OCI-LY1 (cell line): ENCODE results near the gene HUS1B.

Source experiments
- H2AFZ ChIP-seq: fragments of 200-600 bp; sonication (generic), shearing (Covaris generic); 2 replicates; pipeline ENCODE4 v1.6.0; 2014; ENCODE audit warnings: antibody characterized with exemption, mild to moderate bottlenecking, low read length
- H3F3A ChIP-seq: fragments of 200-600 bp; sonication (generic), shearing (Covaris generic); 2 replicates; pipeline ENCODE4 v1.6.0; 2014; ENCODE audit warnings: mild to moderate bottlenecking, antibody characterized with exemption, low read length, moderate library complexity; ENCODE audit not compliant: insufficient read depth
- H3K27ac ChIP-seq: fragments of 200-600 bp; sonication (generic); 2 replicates; pipeline ENCODE4 v1.5.1; 2014; ENCODE audit warnings: low read length, mixed run types, mild to moderate bottlenecking, low read depth; ENCODE audit not compliant: poor library complexity, severe bottlenecking
- H3K27me3 ChIP-seq: fragments of 200-600 bp; sonication (generic); 2 replicates; pipeline ENCODE4 v1.6.0; 2014; ENCODE audit warnings: antibody characterized with exemption, mild to moderate bottlenecking, low read length, moderate library complexity; ENCODE audit not compliant: insufficient read depth
- H3K36me3 ChIP-seq: fragments of 200-600 bp; sonication (generic); 2 replicates; pipeline ENCODE4 v1.6.1; 2014; ENCODE audit warnings: mild to moderate bottlenecking, antibody characterized with exemption, low read length, moderate library complexity, mixed read lengths; ENCODE audit not compliant: insufficient read depth
- H3K4me1 ChIP-seq: fragments of 200-600 bp; sonication (generic); 2 replicates; pipeline ENCODE4 v1.5.1; 2014; ENCODE audit warnings: mild to moderate bottlenecking, low read length, moderate library complexity; ENCODE audit not compliant: insufficient read depth, severe bottlenecking
- H3K4me2 ChIP-seq: fragments of 200-600 bp; sonication (generic), shearing (Covaris generic); 2 replicates; pipeline ENCODE4 v1.6.1; 2014; ENCODE audit warnings: low read length
- H3K4me3 ChIP-seq: fragments of 200-600 bp; sonication (generic); 2 replicates; pipeline ENCODE4 v1.5.1; 2014; ENCODE audit warnings: low read length, low read depth, mild to moderate bottlenecking, mixed read lengths; ENCODE audit not compliant: poor library complexity, severe bottlenecking
- H3K79me2 ChIP-seq: fragments of 200-600 bp; shearing (Covaris generic); 2 replicates; pipeline ENCODE4 v1.6.1; 2016; ENCODE audit warnings: mixed run types, low read length, mixed read lengths; ENCODE audit not compliant: insufficient read depth
- H3K9ac ChIP-seq: fragments of 200-600 bp; sonication (generic), shearing (Covaris generic); 2 replicates; pipeline ENCODE4 v1.6.1; 2014; ENCODE audit warnings: mild to moderate bottlenecking, low read length, mixed read lengths
- H3K9me2 ChIP-seq: fragments of 200-600 bp; sonication (generic), shearing (Covaris generic); 2 replicates; pipeline ENCODE4 v1.6.1; 2014; ENCODE audit warnings: low read depth, mild to moderate bottlenecking, low read length, mixed read lengths
- H3K9me3 ChIP-seq: fragments of 200-600 bp; shearing (Covaris generic); 2 replicates; pipeline ENCODE4 v1.6.1; 2014; ENCODE audit warnings: low read length, mixed read lengths
- H4K20me1 ChIP-seq: fragments of 200-600 bp; sonication (generic), shearing (Covaris generic); 2 replicates; pipeline ENCODE4 v1.6.0; 2016; ENCODE audit warnings: mild to moderate bottlenecking, low read length; ENCODE audit not compliant: insufficient read depth
- EZH2 ChIP-seq: fragments of 200-600 bp; sonication (generic), shearing (Covaris generic); IDR thresholded peaks from 2 replicates; pipeline ENCODE4 v1.8.0; 2017; ENCODE audit warnings: borderline replicate concordance, mixed run types, mild to moderate bottlenecking, antibody characterized with exemption, low read length, moderate library complexity, mixed read lengths
- TF ChIP-seq, protein P1 (sequence below): fragments of 200-600 bp; sonication (generic), shearing (Covaris generic); IDR thresholded peaks from 2 replicates; pipeline ENCODE4 v1.5.1; 2017; ENCODE audit warnings: mild to moderate bottlenecking, antibody characterized with exemption, low read length, moderate library complexity, mixed read lengths

The HUS1B gene

DNA sequence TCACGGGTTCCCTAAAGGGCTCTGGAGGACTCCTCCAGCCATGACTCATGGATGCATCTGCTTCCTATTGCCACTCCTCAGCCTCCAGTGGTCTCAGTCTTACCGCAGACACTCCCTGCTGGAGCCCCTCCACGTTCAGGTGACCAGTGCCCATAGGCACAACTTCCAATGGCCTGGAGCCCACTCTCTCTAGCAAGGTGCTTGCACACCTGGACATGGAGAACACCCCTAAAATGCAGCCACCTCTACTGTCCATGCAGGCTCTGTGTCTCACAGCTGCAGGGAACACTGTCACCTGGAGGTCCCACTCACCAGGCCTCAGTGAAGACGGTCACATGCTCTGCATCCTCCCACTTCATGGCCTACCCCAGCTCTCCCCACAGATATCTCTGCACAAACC lies 36.0 kb downstream of the HUS1B start:
- Histone ChIP-seq H3F3A (no peaks in the 10 kb centered on the region), H4K20me1 (no peaks in the 10 kb centered on the region), H3K27me3 (no peaks in the 10 kb centered on the region), H2AFZ (no peak overlapping the region), H3K79me2 (no peaks in the 10 kb centered on the region), H3K27ac (no peak overlapping the region), H3K4me2 (no peak overlapping the region), H3K9me2 (no peaks in the 10 kb centered on the region), H3K4me1 (peaks cover 5% of the 10 kb centered on the region), H3K9me3 (no peaks in the 10 kb centered on the region), H3K36me3 (peaks cover 6% of the 10 kb centered on the region; the same call in 1 of the 2 replicates), H3K9ac (no peak overlapping the region), H3K4me3 (no peak overlapping the region)
- TF ChIP-seq EZH2 = no peak

DNA sequence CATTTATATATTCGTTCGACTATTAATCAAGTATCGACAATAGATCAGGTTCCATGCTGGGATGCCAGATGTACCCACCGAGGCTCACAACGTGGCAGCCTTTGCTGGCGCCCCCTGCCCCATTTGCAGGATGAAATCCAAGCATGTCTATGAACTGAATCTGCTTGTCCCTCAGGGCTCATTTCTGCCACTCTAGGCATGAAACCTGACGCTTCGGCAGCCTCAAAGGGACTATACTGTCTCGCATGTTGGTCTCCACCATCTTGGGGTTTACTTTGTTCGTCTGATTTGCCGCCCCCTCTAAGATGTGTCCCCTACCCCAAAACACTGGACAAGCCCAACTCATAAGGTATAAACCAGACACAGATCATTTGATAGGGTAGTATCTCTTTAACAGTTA lies 36.7 kb downstream of the HUS1B start:
- Histone ChIP-seq H3K9me3 (no peaks in the 10 kb centered on the region), H3K9me2 (no peaks in the 10 kb centered on the region), H3K4me2 (no peak overlapping the region), H3K4me3 (no peak overlapping the region), H3K36me3 (peaks cover 6% of the 10 kb centered on the region; the same call in 1 of the 2 replicates), H3K27me3 (no peaks in the 10 kb centered on the region), H3K9ac (no peak overlapping the region), H3F3A (no peaks in the 10 kb centered on the region), H2AFZ (no peak overlapping the region), H3K27ac (no peak overlapping the region), H4K20me1 (no peaks in the 10 kb centered on the region), H3K79me2 (no peaks in the 10 kb centered on the region), H3K4me1 (peaks cover 5% of the 10 kb centered on the region)
- TF ChIP-seq, protein P1, sequence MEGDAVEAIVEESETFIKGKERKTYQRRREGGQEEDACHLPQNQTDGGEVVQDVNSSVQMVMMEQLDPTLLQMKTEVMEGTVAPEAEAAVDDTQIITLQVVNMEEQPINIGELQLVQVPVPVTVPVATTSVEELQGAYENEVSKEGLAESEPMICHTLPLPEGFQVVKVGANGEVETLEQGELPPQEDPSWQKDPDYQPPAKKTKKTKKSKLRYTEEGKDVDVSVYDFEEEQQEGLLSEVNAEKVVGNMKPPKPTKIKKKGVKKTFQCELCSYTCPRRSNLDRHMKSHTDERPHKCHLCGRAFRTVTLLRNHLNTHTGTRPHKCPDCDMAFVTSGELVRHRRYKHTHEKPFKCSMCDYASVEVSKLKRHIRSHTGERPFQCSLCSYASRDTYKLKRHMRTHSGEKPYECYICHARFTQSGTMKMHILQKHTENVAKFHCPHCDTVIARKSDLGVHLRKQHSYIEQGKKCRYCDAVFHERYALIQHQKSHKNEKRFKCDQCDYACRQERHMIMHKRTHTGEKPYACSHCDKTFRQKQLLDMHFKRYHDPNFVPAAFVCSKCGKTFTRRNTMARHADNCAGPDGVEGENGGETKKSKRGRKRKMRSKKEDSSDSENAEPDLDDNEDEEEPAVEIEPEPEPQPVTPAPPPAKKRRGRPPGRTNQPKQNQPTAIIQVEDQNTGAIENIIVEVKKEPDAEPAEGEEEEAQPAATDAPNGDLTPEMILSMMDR = no peak
- no peak for TF ChIP-seq EZH2

DNA sequence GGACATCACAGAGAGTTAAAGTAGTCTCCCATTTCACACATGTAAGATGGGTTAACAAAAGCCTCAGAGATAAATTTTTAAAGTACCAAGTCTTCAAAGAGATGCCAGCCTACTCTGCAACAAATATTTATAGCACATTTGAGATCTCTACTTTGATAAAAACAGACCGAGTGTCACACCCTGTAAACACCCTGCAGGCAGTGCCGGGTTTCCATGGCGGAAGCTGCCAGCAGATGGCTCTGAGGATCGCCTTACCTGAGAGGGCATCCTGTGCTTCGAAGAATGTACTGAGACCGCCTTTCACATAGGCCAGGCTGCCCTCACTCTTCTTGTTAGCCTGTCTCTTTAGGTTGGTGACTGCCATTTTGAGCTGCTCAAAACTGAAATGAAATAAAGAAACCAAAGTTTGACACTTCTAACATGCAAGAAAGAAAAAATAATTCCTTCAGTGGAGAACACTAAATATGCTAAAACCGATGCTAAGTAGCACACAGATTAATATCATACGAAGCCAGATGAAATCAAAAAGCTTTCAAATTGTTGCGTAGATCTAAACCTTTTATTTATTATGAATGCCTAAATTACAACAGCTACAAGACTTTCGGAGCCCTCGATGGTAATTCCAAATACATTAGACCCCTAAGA lies 39.3 kb downstream of the HUS1B start:
- no peaks in the 10 kb centered on the region for H3K27me3 ChIP-seq
- H3K27ac ChIP-seq = no peak overlapping the region
- H3F3A ChIP-seq = no peaks in the 10 kb centered on the region
- H3K9ac ChIP-seq = no peak overlapping the region
- no peaks in the 10 kb centered on the region for H3K79me2 ChIP-seq
- no peak overlapping the region for H3K4me2 ChIP-seq
- no peak overlapping the region for H2AFZ ChIP-seq
- H3K4me3 ChIP-seq = no peak overlapping the region
- H3K9me3 ChIP-seq = no peaks in the 10 kb centered on the region
- no peaks in the 10 kb centered on the region for H4K20me1 ChIP-seq
- H3K36me3 ChIP-seq = peaks cover 6% of the 10 kb centered on the region; the same call in 1 of the 2 replicates
- H3K9me2 ChIP-seq = no peaks in the 10 kb centered on the region
- H3K4me1 ChIP-seq = no peaks in the 10 kb centered on the region
- no peak for TF ChIP-seq EZH2
- TF ChIP-seq, protein P1 = no peak

DNA sequence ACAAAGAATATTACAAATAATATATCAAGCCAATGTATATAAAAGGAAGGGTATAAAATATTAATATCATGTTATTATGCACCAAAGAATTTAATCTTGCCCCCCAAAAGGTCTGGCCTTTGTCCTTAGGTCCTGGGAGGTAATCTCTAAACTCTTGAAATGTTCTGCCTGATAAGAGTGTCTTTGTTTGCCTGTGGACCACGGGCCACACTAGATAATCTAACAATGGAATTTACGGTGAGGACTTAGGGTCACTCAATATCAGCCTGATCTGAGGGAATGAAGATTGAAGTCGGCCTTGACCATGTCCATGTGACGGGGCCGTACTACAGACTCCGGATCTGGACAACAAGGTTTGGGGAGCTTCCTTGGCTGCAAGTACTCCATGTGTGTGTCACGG lies 42.9 kb downstream of the HUS1B start:
- Histone ChIP-seq H4K20me1 (no peaks in the 10 kb centered on the region), H3K36me3 (peaks cover 9% of the 10 kb centered on the region; the same call in 1 of the 2 replicates), H3K4me3 (no peak overlapping the region), H3K79me2 (no peaks in the 10 kb centered on the region), H3K27ac (no peak overlapping the region), H3K9ac (no peak overlapping the region), H3K27me3 (no peaks in the 10 kb centered on the region), H3K4me2 (no peak overlapping the region), H2AFZ (no peak overlapping the region), H3K4me1 (no peaks in the 10 kb centered on the region), H3K9me2 (no peaks in the 10 kb centered on the region), H3K9me3 (no peaks in the 10 kb centered on the region), H3F3A (no peaks in the 10 kb centered on the region)
- TF ChIP-seq EZH2 = no peak
- TF ChIP-seq, protein P1 = no peak
